Adrenal gland (tissue), 12 donors: ENCODE measurements around the gene C3orf52. TPM values are rescaled to one million over a fixed set of nuclear protein-coding genes. Genes with fewer than 3 reads are reported as not detected.

Experiments used
- DNase-seq, 7 donors: peaks; one replicate each; pipeline ENCODE4 v3.0.0-alpha.2; 2019 to 2020
- H3K27ac ChIP-seq, 5 donors: fragments of 200-600 bp; sonication (generic) in 4 of 5; 1 replicate in 3 of 5; 2 replicates in 2 of 5; pipeline versions ENCODE4 v1.5.1 to v1.8.0; 2016 to 2020; ENCODE audit warnings: mild to moderate bottlenecking in 1 of 5
- H3K27me3 ChIP-seq: fragments of 200-600 bp; 2 replicates; pipeline ENCODE4 v1.8.0; 2021
- H3K36me3 ChIP-seq, 2 donors: fragments of 200-600 bp; replicated peaks in 1 of 2; 1 replicate in 1 of 2; 2 replicates in 1 of 2; pipeline versions ENCODE4 v1.5.1 to v1.8.0; 2018 to 2022
- H3K4me1 ChIP-seq, 2 donors: fragments of 200-600 bp; replicated peaks in 1 of 2; 1 replicate in 1 of 2; 2 replicates in 1 of 2; pipeline versions ENCODE4 v1.5.1 to v1.8.0; 2018 to 2021
- H3K4me3 ChIP-seq, 4 donors: fragments of 200-600 bp; sonication (generic) in 3 of 4; one replicate each; pipeline ENCODE4 v1.5.1; 2016 to 2018
- H3K9me3 ChIP-seq, 3 donors: fragments of 200-600 bp; sonication (generic) in 1 of 3; replicated peaks in 1 of 3; 1 replicate in 2 of 3; 2 replicates in 1 of 3; pipeline versions ENCODE4 v1.5.1 to v1.8.0; 2016 to 2021
- POLR2A ChIP-seq, 2 donors: fragments of 450-650 bp; IDR thresholded peaks; one replicate each; pipeline ENCODE4 v1.6.1; 2017; ENCODE audit warnings: antibody characterized with exemption in 2 of 2, mild to moderate bottlenecking in 2 of 2, moderate library complexity in 1 of 2
- whole genome bisulfite sequencing, 4 donors: extraction: QIAGEN DNeasy Blood & Tissue Kit in 2 of 4; methylation state at CpG; one replicate each; pipeline versions ENCODE4 v1.1.5 to v1.1.7; 2013 to 2017; 5-methylcytosine and 5-hydroxymethylcytosine counted together
- intact Hi-C, 2 donors: fragments of 100-400 bp; cut with DNase I; formaldehyde crosslinking; loops; one replicate each; pipeline versions ENCODE4 v1.14.1 to v1.15.0; 2022 to 2023
- polyA plus RNA-seq, 3 donors: library from polyadenylated mRNA; stranded (reverse); fragments of 200-250 nt in 2 of 3; fragments of 350-450 nt in 1 of 3; fragmentation: Illumina TruSeq in 1 of 3; extraction: RNeasy Lipid Tissue Mini Kit (QIAGEN cat#74804) in 1 of 3; gene quantifications; one replicate each; pipeline ENCODE4 v1.2.3, GENCODE V29; 2013 to 2014
- total RNA-seq, 9 donors: library from RNA; depleted of rRNA in 4 of 9; stranded (reverse); fragments of >200 nt in 4 of 9; fragments of 120-200 nt in 1 of 9; fragmentation: NEBNext Ultra II Directional in 1 of 9; extraction: Animal tissue kit (Norgen Biotek cat#: 25700) in 1 of 9; gene quantifications; one replicate each; pipeline versions ENCODE4 v1.1.0 to v1.2.4, GENCODE V29; 2013 to 2023
- TF ChIP-seq, protein P1 (sequence below), 6 experiments: fragments of 450-650 bp in 4 of 6; fragments of 200-600 bp in 2 of 6; sonication (generic) in 1 of 6; IDR thresholded peaks; 1 replicate in 5 of 6; 2 replicates in 1 of 6; pipeline versions ENCODE4 v1.5.1 to v1.8.0; 2016 to 2021; ENCODE audit warnings: antibody characterized with exemption in 6 of 6, mild to moderate bottlenecking in 2 of 6, moderate library complexity in 1 of 6
- donor health status: healthy with polysubstance abuse.
- donor health status: Bipolar disorder and iron deficiency.
- donor health status: DM: yes; HTN: yes; CAD: no.
- donor health status: DM: no; HTN: no; CAD: no.
- donor health status: DM: no; HTN: no; CAD: no.
- donor health status: DM: yes; HTN: yes; CAD: no.

Gene C3orf52
- total and polyA plus RNA-seq, 12 donors = 0.06 to 9.0 (median 2.2) TPM

DNA sequence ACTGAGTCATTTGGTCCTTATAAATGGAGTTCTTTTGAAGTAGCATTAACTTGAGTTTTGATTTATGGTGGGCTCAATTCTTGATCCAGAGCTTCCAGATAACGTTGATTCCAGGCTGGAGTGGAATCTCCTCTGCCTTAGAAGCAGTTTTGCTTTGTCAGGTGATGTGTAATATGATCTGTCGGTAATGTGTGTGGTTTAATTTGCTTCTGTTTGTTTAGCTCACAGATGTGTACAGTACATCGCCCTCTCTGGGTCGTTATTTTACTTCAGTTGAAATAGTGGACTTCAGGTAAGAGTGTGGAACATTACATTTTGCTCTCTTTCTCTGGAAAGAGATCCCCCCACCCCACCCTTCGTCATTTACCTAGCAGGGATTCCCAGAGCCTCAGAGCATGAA is 23.1 kb downstream of the C3orf52 start:
- H3K27me3 ChIP-seq = no peaks in the 10 kb centered on the region
- H3K4me3 ChIP-seq = no peak overlapping the region
- 76 to 86% (median 78%) methylated on average over 5 of the region's 5 CpGs for WGBS, 4 donors
- H3K4me1 ChIP-seq = no peaks in the 10 kb centered on the region
- intact Hi-C loops = no loop called here
- no peak for DNase-seq
- TF ChIP-seq, protein P1, sequence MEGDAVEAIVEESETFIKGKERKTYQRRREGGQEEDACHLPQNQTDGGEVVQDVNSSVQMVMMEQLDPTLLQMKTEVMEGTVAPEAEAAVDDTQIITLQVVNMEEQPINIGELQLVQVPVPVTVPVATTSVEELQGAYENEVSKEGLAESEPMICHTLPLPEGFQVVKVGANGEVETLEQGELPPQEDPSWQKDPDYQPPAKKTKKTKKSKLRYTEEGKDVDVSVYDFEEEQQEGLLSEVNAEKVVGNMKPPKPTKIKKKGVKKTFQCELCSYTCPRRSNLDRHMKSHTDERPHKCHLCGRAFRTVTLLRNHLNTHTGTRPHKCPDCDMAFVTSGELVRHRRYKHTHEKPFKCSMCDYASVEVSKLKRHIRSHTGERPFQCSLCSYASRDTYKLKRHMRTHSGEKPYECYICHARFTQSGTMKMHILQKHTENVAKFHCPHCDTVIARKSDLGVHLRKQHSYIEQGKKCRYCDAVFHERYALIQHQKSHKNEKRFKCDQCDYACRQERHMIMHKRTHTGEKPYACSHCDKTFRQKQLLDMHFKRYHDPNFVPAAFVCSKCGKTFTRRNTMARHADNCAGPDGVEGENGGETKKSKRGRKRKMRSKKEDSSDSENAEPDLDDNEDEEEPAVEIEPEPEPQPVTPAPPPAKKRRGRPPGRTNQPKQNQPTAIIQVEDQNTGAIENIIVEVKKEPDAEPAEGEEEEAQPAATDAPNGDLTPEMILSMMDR (IDR thresholded peaks at IDR 0.05) = no peak
- no peaks in the 10 kb centered on the region for H3K36me3 ChIP-seq
- no peaks in the 10 kb centered on the region for H3K9me3 ChIP-seq
- no peak overlapping the region for H3K27ac ChIP-seq

DNA sequence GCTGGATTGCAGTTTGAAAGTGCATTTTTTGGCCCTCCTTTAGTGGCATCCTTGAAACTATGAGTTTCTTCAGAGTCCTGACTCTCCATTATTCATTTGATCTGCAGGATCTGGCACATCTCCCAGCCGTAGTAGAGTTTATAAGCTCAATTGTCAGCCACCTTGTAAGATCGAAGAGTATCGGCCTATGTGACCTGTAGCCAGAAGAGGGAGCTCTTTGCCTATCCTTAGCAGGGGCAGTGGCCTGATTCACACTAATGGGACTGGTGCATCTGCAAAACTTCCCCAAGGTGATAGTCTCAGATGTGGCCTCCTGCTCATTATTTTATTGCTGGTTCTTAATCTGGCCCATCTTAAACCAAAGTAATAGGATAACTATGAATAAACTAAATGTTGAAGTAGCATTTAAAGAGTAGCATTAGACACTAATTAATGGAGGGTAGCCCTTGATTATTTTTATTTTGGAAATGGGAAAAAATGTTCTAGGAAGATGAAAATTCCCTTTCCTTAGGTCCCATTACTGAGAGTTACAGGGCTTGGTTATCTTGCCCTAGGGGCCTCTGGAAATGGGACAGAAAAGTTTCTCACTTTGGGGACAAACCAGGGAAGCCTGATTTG is 25.7 kb downstream of the C3orf52 start:
- Histone ChIP-seq H3K27ac (no peak overlapping the region), H3K27me3 (no peaks in the 10 kb centered on the region), H3K4me3 (no peak overlapping the region), H3K9me3 (no peaks in the 10 kb centered on the region), H3K36me3 (no peaks in the 10 kb centered on the region), H3K4me1 (peaks cover 0 to 5% of the 10 kb centered on the region in 2 donors)
- 11 to 19% (median 15%) methylated on average over 3 of the region's 3 CpGs for WGBS, 4 donors
- TF ChIP-seq, protein P1 (IDR thresholded peaks at IDR 0.05) = peak; percentile 47 to 74 (median 69)
- no peak for TF ChIP-seq POLR2A (IDR thresholded peaks at IDR 0.05)
- intact Hi-C loops = loop anchor here in 1 of 2 donors (10.0 kb wide), 1 partner anchor 413 kb away; no protein-coding TSS in a partner anchor
- peak; percentile 67 to 88 (median 75) for DNase-seq

DNA sequence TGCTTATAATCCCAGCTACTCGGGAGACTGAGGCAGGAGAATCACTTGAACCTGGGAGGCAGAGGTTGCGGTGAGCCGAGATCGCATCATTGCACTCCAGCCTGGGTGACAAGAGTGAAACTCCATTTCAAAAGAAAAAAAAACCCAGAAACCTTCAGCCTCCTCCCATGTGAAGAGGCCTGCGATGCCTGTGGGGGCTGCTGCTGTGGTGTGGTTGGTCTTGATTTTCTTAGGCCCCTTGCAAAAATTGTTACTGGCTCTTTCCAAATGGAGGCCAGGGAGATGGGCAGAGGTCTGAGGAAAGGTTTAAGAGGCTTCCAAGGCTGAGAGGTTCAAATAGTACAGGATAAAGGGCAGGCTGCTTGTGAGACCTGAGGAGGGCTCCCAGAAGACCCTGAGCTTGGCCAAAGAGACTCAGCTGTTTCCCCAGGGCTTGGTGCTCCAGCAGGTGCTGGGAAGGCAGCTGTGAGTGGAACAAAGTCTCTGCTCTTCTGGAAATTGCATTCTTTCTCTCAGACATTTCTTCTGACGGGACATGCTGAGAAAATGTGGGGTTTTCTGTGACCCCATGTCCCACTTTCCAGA is 28.5 kb downstream of the C3orf52 start:
- H3K4me1 ChIP-seq = peaks cover 0 to 5% of the 10 kb centered on the region in 2 donors
- intact Hi-C loops = loop anchor here in 1 of 2 donors (10.0 kb wide), 1 partner anchor 410 kb away; no protein-coding TSS in a partner anchor
- H3K9me3 ChIP-seq = no peaks in the 10 kb centered on the region
- 93 to 98% (median 95%) methylated on average over 6 of the region's 6 CpGs for WGBS, 4 donors
- no peaks in the 10 kb centered on the region for H3K27me3 ChIP-seq
- TF ChIP-seq POLR2A (IDR thresholded peaks at IDR 0.05) = no peak
- TF ChIP-seq, protein P1 (IDR thresholded peaks at IDR 0.05) = no peak
- H3K4me3 ChIP-seq = no peak overlapping the region
- no peak overlapping the region for H3K27ac ChIP-seq
- no peak for DNase-seq
- no peaks in the 10 kb centered on the region for H3K36me3 ChIP-seq

DNA sequence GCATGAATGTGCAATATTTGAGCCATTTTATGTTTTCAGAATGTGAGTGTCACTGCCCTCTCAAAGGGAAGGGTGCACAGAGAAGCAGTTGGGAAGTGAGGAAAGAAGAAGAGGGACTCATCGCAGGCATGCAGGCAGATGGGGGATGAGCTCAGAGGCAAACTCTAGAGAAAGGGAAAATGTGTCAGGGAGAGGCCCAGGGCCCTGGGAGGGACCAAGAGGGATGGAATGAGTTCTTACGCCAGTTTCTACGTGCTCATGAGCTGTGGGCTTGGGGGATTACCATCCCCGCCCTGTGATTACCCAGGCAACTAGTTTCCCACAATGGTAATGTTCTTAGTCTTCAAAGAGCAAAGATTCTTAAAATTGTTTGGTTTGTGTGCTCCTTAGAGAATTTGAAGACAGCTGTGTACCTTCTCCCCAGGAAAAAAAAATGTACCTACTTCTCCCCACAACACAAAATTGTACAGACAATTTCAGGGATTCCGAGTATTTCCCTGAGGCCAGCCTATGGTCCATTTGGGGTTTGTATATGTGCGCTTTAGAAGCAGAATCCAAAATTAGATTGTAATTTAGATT is 29.1 kb downstream of the C3orf52 start:
- Histone ChIP-seq H3K4me3 (no peak overlapping the region), H3K4me1 (peaks cover 0 to 5% of the 10 kb centered on the region in 2 donors), H3K36me3 (no peaks in the 10 kb centered on the region), H3K9me3 (no peaks in the 10 kb centered on the region), H3K27ac (no peak overlapping the region), H3K27me3 (no peaks in the 10 kb centered on the region)
- 87 to 93% (median 91%) methylated on average over 6 of the region's 6 CpGs for WGBS, 4 donors
- intact Hi-C loops = loop anchor here in 1 of 2 donors (10.0 kb wide), 1 partner anchor 410 kb away; no protein-coding TSS in a partner anchor
- DNase-seq = no peak
- TF ChIP-seq, protein P1 (IDR thresholded peaks at IDR 0.05) = no peak
- no peak for TF ChIP-seq POLR2A (IDR thresholded peaks at IDR 0.05)
